HepG2 (cell line): ENCODE data around the gene ATXN1L. TPM values are rescaled to one million over a fixed set of nuclear protein-coding genes. Genes with fewer than 3 reads are reported as not detected.

Experiments
- ASH2L ChIP-seq: fragments of 300-600, 200-600 bp; sonication (generic); IDR thresholded peaks from 2 replicates; pipeline ENCODE4 v1.7.0; 2017; ENCODE audit warnings: low read depth, mild to moderate bottlenecking, moderate library complexity, mixed read lengths, low read length; ENCODE audit not compliant: insufficient read length
- DMAP1 ChIP-seq: IDR thresholded peaks from 2 replicates; pipeline ENCODE4 v1.6.1; 2016
- GTF2F1 ChIP-seq: fragments of 150-350 bp; IDR thresholded peaks from 2 replicates; pipeline ENCODE4 v1.6.1; 2014; ENCODE audit warnings: low read length
- NCOR1 ChIP-seq: fragments of 200-600 bp; sonication (generic); IDR thresholded peaks from 2 replicates; pipeline ENCODE4 v1.7.0; 2017; ENCODE audit warnings: antibody characterized with exemption, low read length, borderline replicate concordance
- RBM39 ChIP-seq: fragments of 200-400 bp; formaldehyde crosslinking; IDR thresholded peaks from one replicate; pipeline ENCODE4 v1.6.1; 2018; ENCODE audit warnings: antibody characterized with exemption, mild to moderate bottlenecking, low read depth, low read length; ENCODE audit not compliant: poor library complexity, severe bottlenecking
- SMYD3 ChIP-seq: sonication (generic); formaldehyde crosslinking; IDR thresholded peaks from 2 replicates; pipeline ENCODE4 v1.8.1; 2023; ENCODE audit warnings: mild to moderate bottlenecking, missing genetic modification reagents
- SOX13 ChIP-seq, 3 experiments: fragments of 450-650 bp in 1 of 3; sonication (generic) in 1 of 3; formaldehyde crosslinking in 1 of 3; IDR thresholded peaks in 2 of 3; conservative IDR thresholded peaks in 1 of 3; 2 replicates each; pipeline versions ENCODE4 v1.5.0 to v1.6.1; 2016 to 2020; ENCODE audit warnings: antibody characterized with exemption in 1 of 3, mild to moderate bottlenecking in 1 of 3, missing compliant biosample characterization in 1 of 3, missing genetic modification reagents in 1 of 3, moderate library complexity in 1 of 3
- TBX3 ChIP-seq: fragments of 450-650 bp; IDR thresholded peaks from 2 replicates; pipeline ENCODE4 v1.6.1; 2017; ENCODE audit warnings: antibody characterized with exemption, mild to moderate bottlenecking, inconsistent platforms, borderline replicate concordance
- ZNF180 ChIP-seq: sonication (generic); formaldehyde crosslinking; IDR thresholded peaks from 2 replicates; pipeline ENCODE4 v1.4.0; 2020; ENCODE audit warnings: low read depth, missing genetic modification reagents, borderline replicate concordance
- polyA plus RNA-seq, 8 experiments: library from polyadenylated mRNA; depleted of rRNA in 3 of 8; stranded (reverse) in 7 of 8; unstranded in 1 of 8; fragments of >200 nt; fragmentation: Illumina TruSeq in 4 of 8; extraction: Trizol in 4 of 8; gene quantifications; 2 replicates each; pipeline versions ENCODE4 v1.2.1 to v1.2.3, GENCODE V29; 2011 to 2016; ENCODE audit warnings: low read depth in 4 of 8, missing spikeins in 1 of 8, mixed read lengths in 1 of 8; ENCODE audit not compliant: insufficient read depth in 1 of 8
- total RNA-seq, 5 experiments: library from RNA; depleted of rRNA; stranded (reverse); fragments of >200 nt; fragmentation: Illumina TruSeq; extraction: Trizol; gene quantifications; 2 replicates each; pipeline ENCODE4 v1.2.3, GENCODE V29; 2016; ENCODE audit warnings: low read depth in 1 of 5
- TF ChIP-seq, protein P1 (sequence below): sonication (generic); formaldehyde crosslinking; IDR thresholded peaks from 2 replicates; pipeline ENCODE4 v1.4.0; 2020; ENCODE audit warnings: low read depth, missing genetic modification reagents
- TF ChIP-seq, protein P2 (sequence below): sonication (generic); formaldehyde crosslinking; IDR thresholded peaks from 2 replicates; pipeline ENCODE4 v1.4.0; 2020; ENCODE audit warnings: mild to moderate bottlenecking, missing genetic modification reagents, borderline replicate concordance
- TF ChIP-seq, protein P3 (sequence below): IDR thresholded peaks from 2 replicates; pipeline ENCODE4 v1.6.1; 2016; ENCODE audit warnings: missing compliant biosample characterization, missing genetic modification reagents, borderline replicate concordance
- TF ChIP-seq, protein P4 (sequence below): sonication (generic); formaldehyde crosslinking; IDR thresholded peaks from 2 replicates; pipeline ENCODE4 v1.8.1; 2022; ENCODE audit warnings: low read depth, mild to moderate bottlenecking, missing genetic modification reagents
- TF ChIP-seq, protein P5 (sequence below): sonication (generic); formaldehyde crosslinking; IDR thresholded peaks from 2 replicates; pipeline ENCODE4 v1.4.0; 2020; ENCODE audit warnings: missing genetic modification reagents, low read depth, mild to moderate bottlenecking, borderline replicate concordance

ATXN1L gene
- total and polyA plus RNA-seq, 2 of the 13 experiments (the other 11 are each of a cell fraction or from before 2014, with no cell fraction given): 20.0 to 22.4 TPM

DNA sequence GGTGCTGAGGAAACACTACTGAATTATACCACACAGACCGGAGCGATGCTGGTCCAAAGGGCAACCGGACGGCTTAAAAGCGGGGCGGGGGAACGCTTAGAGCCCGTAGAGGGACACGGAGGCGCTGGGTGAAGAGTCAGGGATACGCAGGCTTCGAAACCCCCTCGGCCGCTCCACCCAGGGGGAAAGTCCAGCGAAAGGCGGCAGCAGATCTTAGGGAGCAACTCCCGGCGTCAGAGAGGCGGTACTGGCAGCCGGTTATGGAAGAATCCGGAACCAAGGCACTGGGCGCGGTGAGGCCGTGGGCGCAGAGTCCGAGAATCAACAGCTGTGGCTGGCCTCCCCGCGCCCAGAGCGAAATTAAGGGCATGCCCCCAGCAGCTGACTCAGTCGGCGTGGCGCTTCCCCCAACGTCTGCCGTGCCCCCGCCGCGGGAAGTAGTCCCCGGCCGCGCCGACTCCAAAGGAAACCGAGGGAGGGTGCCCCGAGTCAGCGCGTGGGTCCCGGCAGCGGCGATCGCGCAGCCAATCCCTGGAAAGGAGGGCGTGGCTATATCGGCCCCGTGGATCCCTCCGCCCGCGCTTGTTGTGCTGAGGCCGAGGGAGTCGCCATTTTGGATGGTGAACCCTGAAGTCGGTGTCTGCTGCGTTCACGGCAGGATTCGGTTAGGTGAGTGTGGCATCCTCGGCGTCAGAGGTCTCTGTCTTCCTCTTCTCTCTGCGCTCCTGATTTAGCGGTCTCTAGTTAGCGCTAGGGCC, 49.3 kb downstream of the ATXN1L start, which contains the start of gene IST1 (continued):
- TF ChIP-seq, protein P1, sequence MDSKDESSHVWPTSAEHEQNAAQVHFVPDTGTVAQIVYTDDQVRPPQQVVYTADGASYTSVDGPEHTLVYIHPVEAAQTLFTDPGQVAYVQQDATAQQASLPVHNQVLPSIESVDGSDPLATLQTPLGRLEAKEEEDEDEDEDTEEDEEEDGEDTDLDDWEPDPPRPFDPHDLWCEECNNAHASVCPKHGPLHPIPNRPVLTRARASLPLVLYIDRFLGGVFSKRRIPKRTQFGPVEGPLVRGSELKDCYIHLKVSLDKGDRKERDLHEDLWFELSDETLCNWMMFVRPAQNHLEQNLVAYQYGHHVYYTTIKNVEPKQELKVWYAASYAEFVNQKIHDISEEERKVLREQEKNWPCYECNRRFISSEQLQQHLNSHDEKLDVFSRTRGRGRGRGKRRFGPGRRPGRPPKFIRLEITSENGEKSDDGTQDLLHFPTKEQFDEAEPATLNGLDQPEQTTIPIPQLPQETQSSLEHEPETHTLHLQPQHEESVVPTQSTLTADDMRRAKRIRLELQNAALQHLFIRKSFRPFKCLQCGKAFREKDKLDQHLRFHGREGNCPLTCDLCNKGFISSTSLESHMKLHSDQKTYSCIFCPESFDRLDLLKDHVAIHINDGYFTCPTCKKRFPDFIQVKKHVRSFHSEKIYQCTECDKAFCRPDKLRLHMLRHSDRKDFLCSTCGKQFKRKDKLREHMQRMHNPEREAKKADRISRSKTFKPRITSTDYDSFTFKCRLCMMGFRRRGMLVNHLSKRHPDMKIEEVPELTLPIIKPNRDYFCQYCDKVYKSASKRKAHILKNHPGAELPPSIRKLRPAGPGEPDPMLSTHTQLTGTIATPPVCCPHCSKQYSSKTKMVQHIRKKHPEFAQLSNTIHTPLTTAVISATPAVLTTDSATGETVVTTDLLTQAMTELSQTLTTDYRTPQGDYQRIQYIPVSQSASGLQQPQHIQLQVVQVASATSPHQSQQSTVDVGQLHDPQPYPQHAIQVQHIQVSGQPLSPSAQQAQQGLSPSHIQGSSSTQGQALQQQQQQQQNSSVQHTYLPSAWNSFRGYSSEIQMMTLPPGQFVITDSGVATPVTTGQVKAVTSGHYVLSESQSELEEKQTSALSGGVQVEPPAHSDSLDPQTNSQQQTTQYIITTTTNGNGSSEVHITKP (CRISPR knock-in tag): peak; percentile 92
- TF ChIP-seq, protein P2, sequence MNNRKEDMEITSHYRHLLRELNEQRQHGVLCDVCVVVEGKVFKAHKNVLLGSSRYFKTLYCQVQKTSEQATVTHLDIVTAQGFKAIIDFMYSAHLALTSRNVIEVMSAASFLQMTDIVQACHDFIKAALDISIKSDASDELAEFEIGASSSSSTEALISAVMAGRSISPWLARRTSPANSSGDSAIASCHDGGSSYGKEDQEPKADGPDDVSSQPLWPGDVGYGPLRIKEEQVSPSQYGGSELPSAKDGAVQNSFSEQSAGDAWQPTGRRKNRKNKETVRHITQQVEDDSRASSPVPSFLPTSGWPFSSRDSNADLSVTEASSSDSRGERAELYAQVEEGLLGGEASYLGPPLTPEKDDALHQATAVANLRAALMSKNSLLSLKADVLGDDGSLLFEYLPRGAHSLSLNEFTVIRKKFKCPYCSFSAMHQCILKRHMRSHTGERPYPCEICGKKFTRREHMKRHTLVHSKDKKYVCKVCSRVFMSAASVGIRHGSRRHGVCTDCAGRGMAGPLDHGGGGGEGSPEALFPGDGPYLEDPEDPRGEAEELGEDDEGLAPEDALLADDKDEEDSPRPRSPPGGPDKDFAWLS (CRISPR knock-in tag): peak; percentile 85
- peak; percentile 99 for TF ChIP-seq DMAP1 (CRISPR knock-in tag)
- TF ChIP-seq, protein P3, sequence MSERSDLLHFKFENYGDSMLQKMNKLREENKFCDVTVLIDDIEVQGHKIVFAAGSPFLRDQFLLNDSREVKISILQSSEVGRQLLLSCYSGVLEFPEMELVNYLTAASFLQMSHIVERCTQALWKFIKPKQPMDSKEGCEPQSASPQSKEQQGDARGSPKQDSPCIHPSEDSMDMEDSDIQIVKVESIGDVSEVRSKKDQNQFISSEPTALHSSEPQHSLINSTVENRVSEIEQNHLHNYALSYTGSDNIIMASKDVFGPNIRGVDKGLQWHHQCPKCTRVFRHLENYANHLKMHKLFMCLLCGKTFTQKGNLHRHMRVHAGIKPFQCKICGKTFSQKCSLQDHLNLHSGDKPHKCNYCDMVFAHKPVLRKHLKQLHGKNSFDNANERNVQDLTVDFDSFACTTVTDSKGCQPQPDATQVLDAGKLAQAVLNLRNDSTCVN (CRISPR knock-in tag): peak; percentile 72; the same call in 1 of the 2 replicates
- TF ChIP-seq, protein P4, sequence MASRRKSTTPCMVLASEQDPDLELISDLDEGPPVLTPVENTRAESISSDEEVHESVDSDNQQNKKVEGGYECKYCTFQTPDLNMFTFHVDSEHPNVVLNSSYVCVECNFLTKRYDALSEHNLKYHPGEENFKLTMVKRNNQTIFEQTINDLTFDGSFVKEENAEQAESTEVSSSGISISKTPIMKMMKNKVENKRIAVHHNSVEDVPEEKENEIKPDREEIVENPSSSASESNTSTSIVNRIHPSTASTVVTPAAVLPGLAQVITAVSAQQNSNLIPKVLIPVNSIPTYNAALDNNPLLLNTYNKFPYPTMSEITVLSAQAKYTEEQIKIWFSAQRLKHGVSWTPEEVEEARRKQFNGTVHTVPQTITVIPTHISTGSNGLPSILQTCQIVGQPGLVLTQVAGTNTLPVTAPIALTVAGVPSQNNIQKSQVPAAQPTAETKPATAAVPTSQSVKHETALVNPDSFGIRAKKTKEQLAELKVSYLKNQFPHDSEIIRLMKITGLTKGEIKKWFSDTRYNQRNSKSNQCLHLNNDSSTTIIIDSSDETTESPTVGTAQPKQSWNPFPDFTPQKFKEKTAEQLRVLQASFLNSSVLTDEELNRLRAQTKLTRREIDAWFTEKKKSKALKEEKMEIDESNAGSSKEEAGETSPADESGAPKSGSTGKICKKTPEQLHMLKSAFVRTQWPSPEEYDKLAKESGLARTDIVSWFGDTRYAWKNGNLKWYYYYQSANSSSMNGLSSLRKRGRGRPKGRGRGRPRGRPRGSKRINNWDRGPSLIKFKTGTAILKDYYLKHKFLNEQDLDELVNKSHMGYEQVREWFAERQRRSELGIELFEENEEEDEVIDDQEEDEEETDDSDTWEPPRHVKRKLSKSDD (CRISPR knock-in tag): peak; percentile 98
- TF ChIP-seq TBX3: peak; percentile 81; the same call in 1 of the 2 replicates
- TF ChIP-seq, protein P5, sequence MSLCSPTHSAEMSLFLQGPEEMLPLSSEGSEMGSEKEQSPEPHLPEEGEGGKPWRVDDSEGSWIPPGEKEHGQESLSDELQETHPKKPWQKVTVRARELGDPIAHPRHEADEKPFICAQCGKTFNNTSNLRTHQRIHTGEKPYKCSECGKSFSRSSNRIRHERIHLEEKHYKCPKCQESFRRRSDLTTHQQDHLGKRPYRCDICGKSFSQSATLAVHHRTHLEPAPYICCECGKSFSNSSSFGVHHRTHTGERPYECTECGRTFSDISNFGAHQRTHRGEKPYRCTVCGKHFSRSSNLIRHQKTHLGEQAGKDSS (CRISPR knock-in tag): peak; percentile 98; the same call in 1 of the 2 replicates
- peak; percentile 97 for TF ChIP-seq RBM39
- no peak for TF ChIP-seq SMYD3 (CRISPR knock-in tag)
- peak; percentile 89; the same call in 1 of the 2 replicates for TF ChIP-seq ZNF180 (CRISPR knock-in tag)
- no peak; the same call in 1 of the 2 replicates for TF ChIP-seq SOX13 (IDR thresholded peaks at IDR 0.05)
- TF ChIP-seq SOX13 (CRISPR knock-in tag; conservative IDR thresholded peaks at IDR 0.05 in 1 of 2, IDR thresholded peaks at IDR 0.05 in 1 of 2): peak in 1 of 2 experiments; percentile 83; a peak in 2 of 4 replicates
- TF ChIP-seq NCOR1: peak; percentile 87
- TF ChIP-seq ASH2L: peak; percentile 97
- TF ChIP-seq GTF2F1: peak; percentile 66
